ENCODE data around the gene ZNF439. TPM values are rescaled to one million over a fixed set of nuclear protein-coding genes. Genes with fewer than 3 reads are reported as not detected.

ZNF439 gene
- total and polyA plus RNA-seq, 2 of the 13 experiments (the other 11 are each of a cell fraction or from before 2014, with no cell fraction given), result 2.9 to 4.9 TPM

DNA sequence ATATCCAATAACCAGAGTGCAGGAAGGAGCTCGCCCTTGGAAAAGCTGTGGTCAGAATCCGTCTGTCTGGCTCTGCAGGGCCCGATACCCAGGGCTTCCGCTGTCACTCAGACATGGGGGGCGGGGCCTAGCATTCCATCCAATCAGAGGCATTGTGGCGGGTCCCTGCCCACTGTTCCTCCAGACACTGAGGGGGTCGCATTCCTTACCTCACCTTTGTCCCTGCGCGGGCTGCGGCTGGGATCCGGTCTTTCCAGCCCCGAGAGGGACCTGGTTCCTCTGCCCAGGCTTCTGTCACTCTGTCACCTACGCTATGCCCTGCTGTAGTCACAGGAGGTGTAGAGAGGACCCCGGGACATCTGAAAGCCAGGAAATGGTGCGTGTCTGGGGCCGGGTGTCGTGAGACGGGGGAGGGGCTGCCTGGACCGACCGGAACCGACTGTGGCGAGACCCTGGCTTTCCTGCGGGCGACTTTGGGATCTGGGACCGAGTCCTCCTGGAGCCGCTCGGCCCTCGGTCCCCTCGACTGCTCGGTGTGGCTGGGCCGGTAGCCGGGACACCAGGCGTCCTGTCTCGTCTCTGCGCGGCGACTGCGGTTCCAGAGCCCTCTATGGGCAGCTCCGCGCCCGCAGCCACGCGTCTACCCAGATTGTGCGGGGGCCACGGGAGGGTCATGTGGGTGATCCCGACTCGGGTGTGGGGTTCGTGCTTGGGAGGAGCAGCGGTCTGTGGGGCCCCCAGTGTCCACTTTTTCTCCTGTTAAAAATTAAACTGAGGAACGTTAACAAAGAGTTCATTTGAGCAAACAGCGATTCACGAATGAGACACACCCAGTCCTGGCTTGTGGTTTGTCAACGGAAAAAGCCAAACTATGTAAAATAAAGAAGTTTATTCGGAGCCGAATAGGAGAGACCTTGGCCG is 39.3 kb downstream of the ZNF439 start, which contains the start of gene ZNF69 (continued):
- TF ChIP-seq TRIM22 (IDR thresholded peaks at IDR 0.05), result no peak
- TF ChIP-seq, protein P1, sequence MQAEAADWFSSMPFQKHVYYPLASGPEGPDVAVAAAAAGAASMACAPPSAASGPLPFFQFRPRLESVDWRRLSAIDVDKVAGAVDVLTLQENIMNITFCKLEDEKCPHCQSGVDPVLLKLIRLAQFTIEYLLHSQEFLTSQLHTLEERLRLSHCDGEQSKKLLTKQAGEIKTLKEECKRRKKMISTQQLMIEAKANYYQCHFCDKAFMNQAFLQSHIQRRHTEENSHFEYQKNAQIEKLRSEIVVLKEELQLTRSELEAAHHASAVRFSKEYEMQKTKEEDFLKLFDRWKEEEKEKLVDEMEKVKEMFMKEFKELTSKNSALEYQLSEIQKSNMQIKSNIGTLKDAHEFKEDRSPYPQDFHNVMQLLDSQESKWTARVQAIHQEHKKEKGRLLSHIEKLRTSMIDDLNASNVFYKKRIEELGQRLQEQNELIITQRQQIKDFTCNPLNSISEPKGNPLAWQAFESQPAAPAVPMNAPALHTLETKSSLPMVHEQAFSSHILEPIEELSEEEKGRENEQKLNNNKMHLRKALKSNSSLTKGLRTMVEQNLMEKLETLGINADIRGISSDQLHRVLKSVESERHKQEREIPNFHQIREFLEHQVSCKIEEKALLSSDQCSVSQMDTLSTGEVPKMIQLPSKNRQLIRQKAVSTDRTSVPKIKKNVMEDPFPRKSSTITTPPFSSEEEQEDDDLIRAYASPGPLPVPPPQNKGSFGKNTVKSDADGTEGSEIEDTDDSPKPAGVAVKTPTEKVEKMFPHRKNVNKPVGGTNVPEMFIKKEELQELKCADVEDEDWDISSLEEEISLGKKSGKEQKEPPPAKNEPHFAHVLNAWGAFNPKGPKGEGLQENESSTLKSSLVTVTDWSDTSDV (CRISPR knock-in tag; IDR thresholded peaks at IDR 0.05), result peak; percentile 49; the same call in 1 of the 2 replicates
- TF ChIP-seq ZBTB38 (CRISPR knock-in tag; IDR thresholded peaks at IDR 0.05), result peak; percentile 79; the same call in 1 of the 2 replicates
- peak; percentile 54 for TF ChIP-seq RXRB (CRISPR knock-in tag; IDR thresholded peaks at IDR 0.05; ENCODE audit: borderline replicate concordance)
- TF ChIP-seq GABPA (IDR thresholded peaks at IDR 0.05; ENCODE audit: low read depth, low read length), result 0 out of 2 replicates have a peak, but pooled peaks have one; percentile 16
- TF ChIP-seq GABPA (CRISPR knock-in tag; IDR thresholded peaks at IDR 0.05; ENCODE audit: low read depth), result peak; percentile 59
- TF ChIP-seq, protein P2, sequence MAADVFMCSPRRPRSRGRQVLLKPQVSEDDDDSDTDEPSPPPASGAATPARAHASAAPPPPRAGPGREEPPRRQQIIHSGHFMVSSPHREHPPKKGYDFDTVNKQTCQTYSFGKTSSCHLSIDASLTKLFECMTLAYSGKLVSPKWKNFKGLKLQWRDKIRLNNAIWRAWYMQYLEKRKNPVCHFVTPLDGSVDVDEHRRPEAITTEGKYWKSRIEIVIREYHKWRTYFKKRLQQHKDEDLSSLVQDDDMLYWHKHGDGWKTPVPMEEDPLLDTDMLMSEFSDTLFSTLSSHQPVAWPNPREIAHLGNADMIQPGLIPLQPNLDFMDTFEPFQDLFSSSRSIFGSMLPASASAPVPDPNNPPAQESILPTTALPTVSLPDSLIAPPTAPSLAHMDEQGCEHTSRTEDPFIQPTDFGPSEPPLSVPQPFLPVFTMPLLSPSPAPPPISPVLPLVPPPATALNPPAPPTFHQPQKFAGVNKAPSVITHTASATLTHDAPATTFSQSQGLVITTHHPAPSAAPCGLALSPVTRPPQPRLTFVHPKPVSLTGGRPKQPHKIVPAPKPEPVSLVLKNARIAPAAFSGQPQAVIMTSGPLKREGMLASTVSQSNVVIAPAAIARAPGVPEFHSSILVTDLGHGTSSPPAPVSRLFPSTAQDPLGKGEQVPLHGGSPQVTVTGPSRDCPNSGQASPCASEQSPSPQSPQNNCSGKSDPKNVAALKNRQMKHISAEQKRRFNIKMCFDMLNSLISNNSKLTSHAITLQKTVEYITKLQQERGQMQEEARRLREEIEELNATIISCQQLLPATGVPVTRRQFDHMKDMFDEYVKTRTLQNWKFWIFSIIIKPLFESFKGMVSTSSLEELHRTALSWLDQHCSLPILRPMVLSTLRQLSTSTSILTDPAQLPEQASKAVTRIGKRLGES (CRISPR knock-in tag; IDR thresholded peaks at IDR 0.05; ENCODE audit: borderline replicate concordance), result peak; percentile 80; the same call in 1 of the 2 replicates
- TF ChIP-seq, protein P3, sequence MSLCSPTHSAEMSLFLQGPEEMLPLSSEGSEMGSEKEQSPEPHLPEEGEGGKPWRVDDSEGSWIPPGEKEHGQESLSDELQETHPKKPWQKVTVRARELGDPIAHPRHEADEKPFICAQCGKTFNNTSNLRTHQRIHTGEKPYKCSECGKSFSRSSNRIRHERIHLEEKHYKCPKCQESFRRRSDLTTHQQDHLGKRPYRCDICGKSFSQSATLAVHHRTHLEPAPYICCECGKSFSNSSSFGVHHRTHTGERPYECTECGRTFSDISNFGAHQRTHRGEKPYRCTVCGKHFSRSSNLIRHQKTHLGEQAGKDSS (CRISPR knock-in tag; IDR thresholded peaks at IDR 0.05; ENCODE audit: borderline replicate concordance, low read depth), result peak; percentile 68; the same call in 1 of the 2 replicates
- no peak; the same call in none of the 2 replicates for TF ChIP-seq MXD4 (CRISPR knock-in tag; IDR thresholded peaks at IDR 0.05)
- peak; percentile 88; the same call in 1 of the 2 replicates for TF ChIP-seq NRL (CRISPR knock-in tag; IDR thresholded peaks at IDR 0.05; ENCODE audit: borderline replicate concordance)
- TF ChIP-seq GFI1 (CRISPR knock-in tag; IDR thresholded peaks at IDR 0.05; ENCODE audit: borderline replicate concordance), result peak; percentile 70; the same call in 1 of the 2 replicates
- TF ChIP-seq, protein P4, sequence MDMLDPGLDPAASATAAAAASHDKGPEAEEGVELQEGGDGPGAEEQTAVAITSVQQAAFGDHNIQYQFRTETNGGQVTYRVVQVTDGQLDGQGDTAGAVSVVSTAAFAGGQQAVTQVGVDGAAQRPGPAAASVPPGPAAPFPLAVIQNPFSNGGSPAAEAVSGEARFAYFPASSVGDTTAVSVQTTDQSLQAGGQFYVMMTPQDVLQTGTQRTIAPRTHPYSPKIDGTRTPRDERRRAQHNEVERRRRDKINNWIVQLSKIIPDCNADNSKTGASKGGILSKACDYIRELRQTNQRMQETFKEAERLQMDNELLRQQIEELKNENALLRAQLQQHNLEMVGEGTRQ (IDR thresholded peaks at IDR 0.05; ENCODE audit: low read depth, low read length), result no peak
- TF ChIP-seq, protein P4 (CRISPR knock-in tag; IDR thresholded peaks at IDR 0.05; ENCODE audit: borderline replicate concordance), result peak; percentile 66; the same call in 1 of the 2 replicates
- TF ChIP-seq NFE2L1 (CRISPR knock-in tag; IDR thresholded peaks at IDR 0.05; ENCODE audit: borderline replicate concordance), result peak; percentile 69; the same call in 1 of the 2 replicates
- 0 out of 2 replicates have a peak, but pooled peaks have one; percentile 59 for TF ChIP-seq ZNF33A (CRISPR knock-in tag; IDR thresholded peaks at IDR 0.05; ENCODE audit: borderline replicate concordance)
- TF ChIP-seq CREM (IDR thresholded peaks at IDR 0.05), result peak; percentile 11; the same call in 1 of the 2 replicates
- no peak for TF ChIP-seq CREM (CRISPR knock-in tag; IDR thresholded peaks at IDR 0.05)
- 0 out of 2 replicates have a peak, but pooled peaks have one; percentile 11 for TF ChIP-seq ZNF629 (CRISPR knock-in tag; conservative IDR thresholded peaks at IDR 0.05)
